ENCODE results near the gene ZNF431. TPM values are rescaled to one million over a fixed set of nuclear protein-coding genes. Genes with fewer than 3 reads are reported as not detected.
A peak's percentile ranks its signal among the peaks of the same experiment; 100 is the strongest.
"Not testable (repeated sequence)": the region's sequence is repeated elsewhere in the genome, so short reads cannot be mapped to it uniquely, and the experiment has no call there.

Gene ZNF431
- 21.2 TPM for total RNA-seq

DNA sequence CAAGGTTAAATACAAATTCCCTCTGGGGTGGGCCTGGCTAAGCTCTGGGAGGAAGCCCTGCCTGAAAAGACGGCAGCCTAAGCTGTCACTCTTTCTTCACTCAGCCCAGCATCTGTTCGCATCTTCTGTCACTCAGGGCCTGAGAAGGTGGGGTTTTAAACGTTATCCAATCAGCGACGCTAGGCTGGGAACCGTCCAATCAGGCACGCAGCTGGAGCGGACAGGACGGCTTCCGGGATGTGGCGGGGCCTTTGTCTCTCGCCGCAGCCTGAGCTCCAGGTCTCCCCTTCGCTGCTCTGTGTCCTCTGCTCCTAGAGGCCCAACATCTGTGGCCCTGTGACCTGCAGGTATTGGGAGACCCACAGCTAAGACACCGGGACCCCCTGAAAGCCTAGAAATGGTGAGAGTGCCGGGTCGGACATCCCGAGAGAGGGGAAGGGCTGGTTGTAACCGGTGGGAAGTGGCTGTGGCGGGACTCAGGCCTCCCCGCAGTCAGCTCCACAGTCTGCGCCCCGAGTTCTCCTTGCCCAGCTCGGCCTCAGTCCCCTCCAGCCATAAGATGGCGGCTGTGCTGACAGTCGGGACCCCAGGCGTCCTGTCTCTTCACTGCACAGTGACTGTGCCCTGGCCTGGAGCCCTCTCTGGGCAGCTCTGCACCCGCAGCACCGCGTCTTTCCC is at the start of gene ZNF431:
Gene ZNF431, plus strand, starts transcription at position 254 of the 678 bp plus-strand sequence. Its CDS starts 144 bp downstream, at position 398.
- peak; percentile 92 for ATAC-seq

DNA sequence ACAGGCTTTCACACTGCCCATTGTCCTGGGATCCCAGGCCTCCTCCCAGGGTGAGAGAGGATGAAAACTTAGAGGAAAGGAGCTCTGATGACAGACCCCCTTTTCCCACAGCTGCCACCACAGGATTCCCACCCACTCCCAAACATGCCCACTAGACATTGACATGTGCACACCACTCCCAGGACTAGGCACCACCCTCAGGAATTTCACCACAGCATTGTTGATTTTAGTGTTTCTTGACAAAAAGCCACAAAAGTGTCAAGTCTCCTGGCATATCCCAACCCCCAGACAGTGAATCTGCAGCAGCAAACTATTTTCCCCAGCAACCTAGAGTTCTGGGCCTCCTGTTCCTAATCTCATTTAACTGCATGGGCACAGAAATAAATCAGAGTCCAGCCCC is 49.7 kb upstream of the ZNF431 start:
- ATAC-seq = no peak

DNA sequence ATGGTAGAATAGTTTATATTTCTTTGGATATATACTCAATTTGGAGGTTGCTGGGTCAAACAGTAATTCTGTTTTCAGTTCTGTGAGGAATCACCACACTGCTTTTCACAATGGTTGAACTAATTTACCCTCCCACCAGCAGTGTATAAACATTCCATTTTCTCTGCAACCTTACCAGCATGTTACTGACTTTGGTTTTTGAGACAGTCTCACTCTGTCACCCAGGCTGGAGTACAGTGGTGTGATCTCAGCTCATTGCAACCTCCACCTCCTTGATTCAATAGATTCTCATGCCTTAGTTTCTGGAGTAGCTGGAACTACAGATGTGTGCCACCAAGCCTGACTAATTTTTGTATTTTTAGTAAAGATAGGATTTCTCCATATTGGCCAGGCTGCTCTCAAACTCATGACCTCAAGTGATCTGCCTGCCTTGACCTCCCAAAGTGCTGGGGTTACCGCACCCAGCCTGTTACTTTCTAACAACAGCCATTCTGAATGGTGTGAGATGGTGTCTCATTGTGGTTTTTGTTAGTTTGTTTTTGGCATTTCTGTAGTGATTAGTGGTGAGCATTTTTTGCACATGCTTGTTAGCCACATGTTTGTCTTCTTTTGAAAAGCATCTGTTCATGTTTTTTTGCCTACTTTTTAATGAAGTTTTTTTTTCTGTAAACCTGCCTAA is 47.4 kb upstream of the ZNF431 start:
- no peak for ATAC-seq

DNA sequence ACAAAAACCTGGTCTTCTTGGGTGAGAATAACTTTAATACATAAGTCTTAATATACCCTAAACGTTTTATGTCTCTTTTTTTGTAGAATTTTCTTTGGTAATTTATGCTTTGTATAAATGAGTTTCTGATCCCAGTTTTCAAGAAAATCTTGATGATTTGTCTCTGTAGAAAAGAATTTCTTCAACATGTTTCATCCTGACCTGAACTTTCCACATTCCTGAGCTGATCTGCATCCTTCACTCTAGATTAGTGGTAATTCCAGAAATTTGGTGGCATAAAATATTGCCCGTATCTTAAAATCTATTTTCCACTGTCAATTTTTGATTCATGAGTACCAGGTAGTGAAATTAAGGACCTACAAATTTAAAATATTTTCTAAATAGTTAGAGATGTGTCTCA is 43.5 kb upstream of the ZNF431 start:
- ATAC-seq = no peak

DNA sequence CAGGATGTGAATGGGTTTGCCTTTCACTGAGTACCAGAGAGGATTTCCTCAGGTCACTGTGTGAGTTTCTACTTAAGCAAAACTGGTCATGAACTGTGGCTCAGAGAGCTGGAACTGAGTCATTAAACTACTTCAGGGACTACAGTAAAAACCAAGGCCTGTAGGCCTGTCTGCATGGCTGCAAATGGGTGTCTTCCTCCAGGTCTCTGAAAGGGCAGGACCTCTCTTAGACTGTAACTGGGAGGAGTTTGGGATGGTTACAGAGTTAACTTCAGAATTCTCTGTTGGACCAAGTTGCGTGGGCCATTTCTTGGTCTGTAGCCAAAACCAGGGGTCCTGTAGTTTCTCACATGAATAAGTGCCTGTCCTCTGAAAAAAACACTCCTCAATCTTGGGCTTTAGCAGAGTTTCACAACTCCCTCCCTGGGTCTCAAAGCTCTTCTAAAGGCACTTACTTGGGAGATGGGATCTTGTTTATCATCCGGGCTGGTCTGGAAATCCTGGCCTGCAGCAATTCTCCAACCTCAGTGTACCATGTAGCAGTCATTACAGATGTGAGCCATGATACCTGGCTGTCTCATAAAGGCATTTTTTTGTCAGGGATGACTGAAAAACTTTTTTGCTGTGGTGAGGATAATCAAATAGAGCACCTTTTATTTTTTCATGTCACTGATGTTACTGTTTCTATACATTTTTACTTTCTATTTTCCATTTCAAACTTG is 40.2 kb upstream of the ZNF431 start:
- ATAC-seq = no peak

DNA sequence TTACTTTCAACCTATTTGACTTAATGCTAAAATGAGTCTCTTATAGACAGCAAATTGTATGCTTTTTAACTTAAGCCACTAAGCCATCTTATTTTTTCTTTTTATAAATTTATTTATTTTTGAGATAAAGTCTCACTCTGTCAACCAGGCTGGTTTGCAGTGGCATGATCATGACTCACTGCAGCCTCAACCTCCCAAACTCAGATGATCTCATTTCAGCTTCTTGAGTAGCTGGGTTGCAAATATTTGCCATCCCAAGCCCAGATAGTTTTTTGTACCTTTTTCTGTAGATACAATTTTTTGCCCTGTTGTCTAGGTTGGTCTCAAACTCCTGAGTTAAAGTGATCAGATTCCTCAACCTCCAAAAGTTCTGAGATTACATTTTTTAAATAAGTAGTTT is 32.7 kb upstream of the ZNF431 start:
- no peak for ATAC-seq

DNA sequence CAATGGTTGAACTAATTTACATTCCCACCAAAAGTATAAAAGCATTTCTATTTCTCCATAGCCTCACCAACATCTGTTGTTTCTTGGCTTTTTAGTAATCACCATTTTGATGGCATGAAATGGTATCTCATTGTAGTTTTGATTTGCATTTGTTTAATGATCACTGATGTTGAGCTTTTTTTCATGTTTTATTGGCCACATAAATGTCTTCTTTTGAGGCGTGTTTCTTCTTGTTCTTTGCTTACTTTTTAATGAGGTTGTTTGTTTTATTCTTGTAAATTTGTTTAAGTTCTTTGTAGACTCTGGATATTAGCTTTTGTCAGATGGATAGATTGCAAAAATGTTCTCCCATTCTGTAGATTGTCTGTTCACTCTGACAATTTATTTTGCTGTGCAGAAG is 31.7 kb upstream of the ZNF431 start:
- no peak for ATAC-seq

DNA sequence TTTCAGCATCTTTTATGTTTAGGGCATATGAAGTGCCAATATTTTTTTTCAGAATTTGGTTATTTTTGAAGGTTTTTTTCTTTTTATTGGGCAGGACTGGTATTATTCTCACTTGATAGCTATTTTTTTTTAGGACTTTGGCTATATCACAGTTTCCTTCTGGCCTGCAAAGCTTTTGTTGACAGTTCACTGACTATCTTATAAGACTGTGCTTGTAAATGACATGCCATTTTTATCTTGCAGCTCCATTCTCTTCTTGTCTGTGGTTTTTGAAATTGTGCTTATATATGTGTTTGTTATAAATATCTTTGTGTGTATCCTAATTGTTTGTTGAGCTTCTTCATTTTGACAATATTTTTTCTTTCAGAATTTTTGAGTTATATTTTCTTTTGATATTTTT is 26.4 kb upstream of the ZNF431 start:
- no peak for ATAC-seq

DNA sequence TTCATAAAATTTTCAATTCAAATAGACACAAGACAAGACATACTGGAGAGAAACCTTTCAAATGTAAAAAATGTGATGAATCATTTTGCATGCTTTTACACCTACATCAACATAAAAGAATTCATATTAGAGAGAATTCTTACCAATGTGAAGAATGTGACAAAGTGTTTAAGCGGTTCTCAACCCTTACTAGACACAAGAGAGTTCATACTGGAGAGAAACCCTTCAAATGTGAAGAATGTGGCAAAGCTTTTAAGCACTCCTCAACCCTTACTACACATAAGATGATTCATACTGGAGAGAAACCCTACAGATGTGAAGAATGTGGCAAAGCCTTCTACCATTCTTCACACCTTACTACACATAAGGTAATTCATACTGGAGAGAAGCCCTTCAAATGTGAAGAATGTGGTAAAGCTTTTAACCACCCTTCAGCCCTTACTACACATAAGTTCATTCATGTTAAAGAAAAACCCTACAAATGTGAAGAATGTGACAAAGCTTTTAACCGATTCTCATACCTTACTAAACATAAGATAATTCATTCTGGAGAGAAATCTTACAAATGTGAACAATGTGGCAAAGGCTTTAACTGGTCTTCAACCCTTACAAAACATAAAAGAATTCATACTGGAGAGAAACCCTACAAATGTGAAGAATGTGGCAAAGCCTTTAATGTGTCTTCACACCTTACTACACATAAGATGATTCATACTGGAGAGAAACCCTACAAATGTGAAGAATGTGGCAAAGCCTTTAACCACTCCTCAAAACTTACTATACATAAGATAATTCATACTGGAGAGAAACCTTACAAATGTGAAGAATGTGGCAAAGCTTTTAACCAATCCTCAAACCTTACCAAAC is 24.6 kb upstream of the ZNF431 start:
- no peak for ATAC-seq

DNA sequence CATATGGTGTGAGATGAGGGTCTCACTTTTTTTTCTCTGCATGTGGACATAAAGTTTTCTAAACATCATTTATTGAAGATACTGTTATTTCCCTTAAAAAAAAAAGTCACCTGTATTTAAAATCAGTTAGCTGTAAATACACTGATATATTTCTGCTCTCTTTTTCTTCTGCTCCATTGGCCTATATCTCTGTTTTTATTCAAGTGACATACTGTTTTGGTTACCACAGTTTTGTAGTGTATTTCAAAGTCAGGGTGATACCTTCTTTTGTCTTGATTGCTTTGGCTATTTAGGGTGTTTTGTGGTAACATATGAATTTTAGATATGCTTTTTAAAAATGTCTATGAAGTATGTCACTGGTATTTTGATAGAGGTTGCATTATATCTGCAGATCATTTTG is 15.8 kb upstream of the ZNF431 start:
- no peak for ATAC-seq

DNA sequence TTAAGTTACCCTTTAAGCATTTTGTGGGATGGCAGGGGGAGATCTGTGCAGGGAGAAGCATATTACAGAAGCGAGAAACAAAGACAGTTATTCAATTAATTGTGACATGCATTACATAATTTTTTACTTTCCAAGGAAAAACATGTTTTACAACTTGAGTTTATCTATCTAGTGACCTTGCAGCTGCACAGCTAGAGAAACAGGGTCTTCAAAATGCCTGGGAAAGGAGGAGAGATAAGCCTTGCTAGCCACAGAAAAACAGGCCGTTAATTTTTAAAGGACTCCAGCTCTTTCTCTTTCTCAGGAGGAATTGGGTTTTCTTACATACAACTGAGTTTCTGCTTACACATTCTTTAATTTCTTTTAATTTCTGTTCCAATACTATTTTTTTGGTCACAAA is 14.8 kb upstream of the ZNF431 start:
- no peak for ATAC-seq

DNA sequence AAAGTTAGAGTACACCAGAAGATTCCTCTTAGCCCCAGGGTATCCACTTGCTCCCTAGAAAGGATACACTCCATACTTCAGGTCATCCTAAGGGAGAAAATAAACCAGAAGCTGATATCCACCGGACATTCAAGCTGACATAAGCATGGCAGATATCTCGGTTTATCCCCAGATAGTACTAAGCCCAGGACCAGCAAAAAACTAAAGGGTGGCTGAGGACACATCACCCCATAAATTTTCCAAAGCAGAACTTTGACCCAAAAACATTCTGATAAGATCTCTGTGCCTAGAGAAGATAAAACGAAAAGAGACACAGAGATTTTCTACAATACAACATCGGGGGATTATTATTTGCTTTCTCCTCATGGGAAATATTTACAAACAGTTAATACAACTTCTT is 13.9 kb upstream of the ZNF431 start:
- ATAC-seq = no peak

DNA sequence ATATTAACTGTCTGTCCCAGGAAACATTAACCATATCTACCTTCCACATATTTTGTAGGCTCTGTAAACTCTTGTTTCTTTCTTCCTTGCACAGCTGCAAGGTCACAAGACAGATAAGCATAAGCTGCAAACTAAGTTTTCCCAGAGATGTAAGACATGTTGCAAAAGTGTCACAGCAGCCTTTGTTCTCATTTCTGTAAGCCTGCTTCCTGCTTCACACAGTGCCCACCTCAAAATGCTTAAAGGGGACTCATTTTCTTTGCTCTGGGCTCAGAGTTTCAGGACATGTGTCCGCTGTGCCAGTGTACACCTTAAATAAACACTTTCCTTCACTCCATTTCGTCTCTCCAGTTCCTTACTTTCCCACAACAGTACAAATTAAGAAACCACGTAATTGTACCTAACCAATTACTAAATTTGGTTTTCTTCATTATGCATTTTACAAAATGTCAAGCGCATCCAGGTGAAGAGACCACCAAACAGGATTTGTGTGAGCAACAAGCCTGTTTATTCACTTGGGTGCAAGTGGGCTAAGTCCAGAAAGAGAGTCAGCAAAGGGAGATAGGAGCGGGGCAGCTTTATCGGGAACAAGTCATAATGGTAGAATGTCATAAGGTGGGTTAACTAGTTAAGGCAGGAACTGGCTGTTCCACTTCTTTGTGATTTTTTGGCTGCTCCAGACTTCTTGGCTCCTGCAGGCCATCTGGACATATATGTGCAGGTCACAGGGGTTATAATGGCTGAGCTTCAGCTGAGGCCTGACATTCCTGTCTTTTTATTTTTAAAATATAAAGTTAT is 12.7 kb upstream of the ZNF431 start:
- ATAC-seq = no peak

DNA sequence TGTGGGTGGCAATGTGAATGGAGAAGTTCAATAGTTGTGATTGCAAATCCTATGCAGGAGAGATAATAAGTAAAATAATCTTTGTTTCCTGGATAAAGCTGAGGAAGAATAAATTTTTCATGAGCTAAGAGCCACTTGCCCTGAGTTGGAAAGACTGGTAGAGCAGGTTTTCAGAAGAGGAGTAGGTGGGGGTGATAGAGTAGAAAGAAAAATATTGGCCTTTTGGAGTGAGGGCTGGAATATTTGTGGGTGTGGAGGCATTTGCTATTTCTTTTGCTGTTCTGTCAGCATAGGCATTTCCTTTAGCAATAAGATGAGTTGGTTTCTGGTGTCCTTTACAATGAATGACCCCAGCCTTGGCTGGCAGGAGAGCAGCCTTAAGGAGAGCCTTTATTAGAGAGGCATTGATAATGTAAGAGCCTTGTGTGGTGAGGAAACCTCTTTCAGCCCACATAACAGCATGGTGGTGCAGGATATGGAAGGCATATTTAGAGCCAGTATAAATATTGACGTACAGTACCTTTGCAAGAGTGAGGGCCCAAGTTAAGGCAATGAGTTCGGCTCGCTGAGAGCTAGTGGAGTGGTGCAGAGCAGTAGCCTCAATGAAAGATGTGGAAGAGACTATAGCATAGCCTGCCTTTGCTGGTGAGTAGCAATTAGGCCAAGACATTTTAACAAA is 11.6 kb upstream of the ZNF431 start:
- peak; percentile 42 for ATAC-seq

DNA sequence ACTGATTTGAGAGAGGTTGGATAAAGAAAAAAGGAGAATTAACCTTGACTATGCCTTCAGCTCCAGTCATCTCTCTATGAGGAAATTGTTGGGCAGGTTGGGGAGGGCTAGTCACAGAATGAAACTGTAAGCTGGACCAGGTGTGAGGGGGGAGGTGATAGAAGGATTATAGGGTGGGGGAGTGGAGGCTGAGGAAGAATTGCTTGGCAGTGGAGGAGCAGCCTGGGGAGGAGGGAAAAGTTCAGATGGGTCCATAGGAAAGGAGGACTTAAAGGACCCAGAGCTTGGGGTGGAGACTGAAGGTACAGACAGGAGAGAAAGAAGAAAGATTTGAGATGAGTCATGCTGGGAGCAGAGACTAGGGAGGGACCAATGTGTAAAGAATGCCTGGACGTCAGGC is 8.2 kb upstream of the ZNF431 start:
- ATAC-seq = no peak

DNA sequence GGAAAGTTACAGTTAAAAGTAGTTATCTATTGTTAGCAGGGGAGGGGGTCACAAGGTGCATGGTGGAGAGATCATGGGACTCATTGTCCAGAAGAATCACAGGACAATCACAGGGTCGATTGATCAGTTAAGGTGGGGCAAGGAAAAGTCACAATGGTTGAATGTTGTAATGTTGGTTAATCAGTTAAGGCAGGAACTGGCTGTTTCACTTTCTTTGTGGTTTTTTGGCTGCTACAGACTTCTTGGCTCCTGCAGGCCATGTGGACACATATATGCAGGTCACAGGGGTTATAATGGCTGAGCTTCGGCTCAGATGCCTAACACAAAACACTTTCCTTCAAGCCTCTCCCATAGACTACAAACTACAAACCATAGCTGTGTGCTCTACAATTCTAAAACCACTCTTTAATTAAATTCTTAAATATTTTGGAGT is 6.9 kb upstream of the ZNF431 start:
- ATAC-seq = no peak

DNA sequence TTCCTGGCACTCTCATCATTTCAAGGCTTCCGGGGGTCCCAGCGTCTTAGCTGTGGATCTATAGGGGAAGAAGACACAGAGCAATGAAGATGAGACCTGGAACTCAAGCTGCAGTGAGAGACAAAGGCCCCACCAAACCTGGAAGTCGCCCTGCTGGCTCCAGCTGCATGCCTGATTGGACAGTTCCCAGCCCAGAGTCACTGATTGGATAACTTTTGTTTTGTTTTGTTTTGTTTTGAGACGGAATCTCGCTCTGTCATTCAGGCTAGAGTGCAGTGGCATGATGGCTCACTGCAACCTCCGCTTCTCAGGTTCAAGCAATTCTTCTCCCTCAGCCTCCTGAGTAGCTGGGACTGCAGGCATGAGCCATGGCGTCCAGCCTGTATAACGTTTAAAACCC is 6.4 kb upstream of the ZNF431 start:
- no peak for ATAC-seq

DNA sequence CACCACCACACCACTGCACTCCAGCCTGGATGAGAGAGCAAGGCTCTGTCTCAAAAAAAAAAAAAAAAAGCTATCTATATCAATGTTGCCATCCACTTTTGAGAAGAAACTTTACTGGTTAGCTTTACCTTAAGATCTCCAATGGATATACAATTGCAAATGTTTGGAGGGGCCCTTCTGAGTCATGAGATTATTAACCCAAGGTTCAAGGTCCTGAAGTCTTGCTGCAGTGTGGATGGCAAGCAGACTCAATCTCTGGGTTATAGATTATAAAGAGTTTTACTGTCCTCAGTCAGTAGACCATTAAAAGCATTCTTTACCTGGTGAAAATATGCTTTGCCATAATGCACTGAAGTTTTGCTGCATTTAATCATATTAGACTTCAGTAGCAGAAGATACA is 3.7 kb upstream of the ZNF431 start:
- no peak for ATAC-seq

DNA sequence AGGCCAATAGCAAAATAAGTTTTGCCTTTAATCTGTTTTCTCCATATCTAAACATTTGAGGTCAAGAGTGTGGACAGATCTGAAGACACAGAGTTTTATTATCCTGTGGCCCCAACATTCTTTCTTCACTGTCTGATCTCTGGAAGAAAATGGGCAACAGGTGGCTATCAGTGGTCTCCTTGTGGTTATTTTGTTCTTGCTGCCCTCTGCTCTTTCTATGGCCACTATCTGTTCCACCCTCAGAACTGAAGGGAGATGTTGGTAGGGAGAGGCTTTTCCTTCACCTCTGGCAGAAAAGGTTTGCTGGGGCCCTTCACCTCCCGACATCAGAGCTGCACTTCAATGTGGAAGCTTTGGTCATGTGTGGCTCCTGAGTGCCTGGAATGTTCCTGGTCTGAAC is 834 bp upstream of the ZNF431 start:
- not testable (repeated sequence) for ATAC-seq

DNA sequence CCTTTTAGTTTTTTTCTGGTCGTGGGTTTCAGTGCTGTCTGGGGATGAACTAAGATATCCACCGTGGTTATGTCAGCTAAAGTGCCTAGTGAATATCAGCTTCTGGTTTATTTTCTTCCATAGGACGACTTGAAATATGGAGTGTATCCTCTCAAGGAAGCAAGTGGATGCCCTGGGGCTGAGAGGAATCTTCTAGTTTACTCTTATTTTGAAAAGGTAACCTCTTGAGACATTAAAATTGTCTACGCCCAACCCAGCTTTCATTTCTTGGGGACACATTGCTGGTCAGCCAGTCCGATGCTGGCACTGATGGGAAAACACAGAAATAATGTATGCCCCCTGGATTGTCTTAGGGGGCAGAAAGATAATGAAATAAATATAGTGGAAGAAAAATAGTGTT is 1.6 kb downstream of the ZNF431 start:
- ATAC-seq = no peak

DNA sequence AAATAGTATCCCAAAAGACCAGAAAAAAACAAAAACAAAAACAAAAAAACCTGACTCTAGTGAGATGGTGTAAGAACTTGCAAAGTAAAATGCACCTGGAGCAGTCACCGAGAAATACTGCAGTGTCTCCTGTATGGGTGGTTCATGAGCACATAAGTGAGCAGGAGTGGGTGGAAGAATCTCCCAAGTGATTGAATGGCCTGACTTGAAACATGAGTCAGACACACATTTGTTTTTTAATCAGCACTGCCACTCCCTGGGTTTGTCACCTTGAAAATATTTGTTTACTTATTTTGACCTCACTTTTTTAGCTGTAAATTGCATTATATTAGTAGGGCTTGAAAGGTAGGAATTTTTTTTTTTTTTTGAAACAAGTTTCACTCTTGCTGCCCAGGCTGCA is 2.0 kb downstream of the ZNF431 start:
- ATAC-seq = peak; percentile 80

Measured in esophagus mucosa (tissue), 1 donor.